Measurements from ENCODE around the gene PHTF2. TPM values are rescaled to one million over a fixed set of nuclear protein-coding genes. Genes with fewer than 3 reads are reported as not detected.
"Not testable (repeated sequence)": the region's sequence is repeated elsewhere in the genome, so short reads cannot be mapped to it uniquely, and the experiment has no call there.

Gene PHTF2
- total RNA-seq, 4 donors from 2014 or later: 14.2 to 26.2 (median 17.2) TPM

DNA sequence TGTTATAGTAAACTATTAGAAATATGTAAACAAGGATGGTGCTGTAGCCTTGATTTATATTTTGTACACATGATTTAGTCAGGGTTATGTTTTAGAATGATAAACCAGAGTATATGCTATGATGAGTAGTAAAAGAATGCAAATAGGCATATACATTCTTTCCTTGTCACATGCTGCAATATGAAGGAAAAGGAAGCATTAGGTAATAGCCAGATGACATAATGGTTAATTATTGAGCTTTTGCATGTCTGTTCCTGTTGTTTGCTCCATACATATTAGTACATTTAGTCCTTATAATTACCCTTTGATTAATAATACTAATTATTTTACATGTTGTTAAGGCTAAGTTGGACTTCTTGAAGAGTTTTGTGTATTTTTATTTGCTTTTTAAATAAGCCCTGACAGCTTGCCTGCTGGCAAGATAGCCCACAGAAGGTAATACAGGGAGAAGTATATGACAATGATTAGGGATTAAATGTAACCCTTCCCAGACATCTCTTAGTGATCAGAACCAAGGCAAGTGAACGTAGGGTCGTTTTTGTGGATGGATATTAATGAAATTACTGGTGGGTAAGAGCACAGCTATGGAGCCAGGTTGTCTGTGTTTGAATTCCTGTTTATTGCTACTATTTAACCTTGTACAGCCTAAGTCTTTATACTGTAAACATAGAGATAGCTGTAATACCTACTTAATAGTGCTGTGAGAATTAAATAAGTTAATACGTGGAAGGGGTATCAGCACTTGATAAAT, 68.4 kb downstream of the PHTF2 start:
- Histone ChIP-seq H3K27me3 (no peaks in the 10 kb centered on the region), H3K36me3 (no peaks in the 10 kb centered on the region), H3K4me1 (peaks cover 4 to 47% (median 42%) of the 10 kb centered on the region in 4 donors), H3K4me3 (no peak overlapping the region), H3K27ac (replicated peaks in 1 of 4) (no peak overlapping the region), H3K9me3 (no peaks in the 10 kb centered on the region)
- intact Hi-C loops (cut with DNase I): no loop called here
- WGBS: 50% methylated on average over 3 of the region's 3 CpGs
- DNase-seq (ENCODE audit: extremely low spot score): no peak
- TF ChIP-seq POLR2AphosphoS5 (IDR thresholded peaks at IDR 0.05) (no peak), EP300 (IDR thresholded peaks at IDR 0.05) (no peak), POLR2A (IDR thresholded peaks at IDR 0.05; ENCODE audit: low read depth) (no peak)
- TF ChIP-seq, protein P1, sequence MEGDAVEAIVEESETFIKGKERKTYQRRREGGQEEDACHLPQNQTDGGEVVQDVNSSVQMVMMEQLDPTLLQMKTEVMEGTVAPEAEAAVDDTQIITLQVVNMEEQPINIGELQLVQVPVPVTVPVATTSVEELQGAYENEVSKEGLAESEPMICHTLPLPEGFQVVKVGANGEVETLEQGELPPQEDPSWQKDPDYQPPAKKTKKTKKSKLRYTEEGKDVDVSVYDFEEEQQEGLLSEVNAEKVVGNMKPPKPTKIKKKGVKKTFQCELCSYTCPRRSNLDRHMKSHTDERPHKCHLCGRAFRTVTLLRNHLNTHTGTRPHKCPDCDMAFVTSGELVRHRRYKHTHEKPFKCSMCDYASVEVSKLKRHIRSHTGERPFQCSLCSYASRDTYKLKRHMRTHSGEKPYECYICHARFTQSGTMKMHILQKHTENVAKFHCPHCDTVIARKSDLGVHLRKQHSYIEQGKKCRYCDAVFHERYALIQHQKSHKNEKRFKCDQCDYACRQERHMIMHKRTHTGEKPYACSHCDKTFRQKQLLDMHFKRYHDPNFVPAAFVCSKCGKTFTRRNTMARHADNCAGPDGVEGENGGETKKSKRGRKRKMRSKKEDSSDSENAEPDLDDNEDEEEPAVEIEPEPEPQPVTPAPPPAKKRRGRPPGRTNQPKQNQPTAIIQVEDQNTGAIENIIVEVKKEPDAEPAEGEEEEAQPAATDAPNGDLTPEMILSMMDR (IDR thresholded peaks at IDR 0.05): no peak

DNA sequence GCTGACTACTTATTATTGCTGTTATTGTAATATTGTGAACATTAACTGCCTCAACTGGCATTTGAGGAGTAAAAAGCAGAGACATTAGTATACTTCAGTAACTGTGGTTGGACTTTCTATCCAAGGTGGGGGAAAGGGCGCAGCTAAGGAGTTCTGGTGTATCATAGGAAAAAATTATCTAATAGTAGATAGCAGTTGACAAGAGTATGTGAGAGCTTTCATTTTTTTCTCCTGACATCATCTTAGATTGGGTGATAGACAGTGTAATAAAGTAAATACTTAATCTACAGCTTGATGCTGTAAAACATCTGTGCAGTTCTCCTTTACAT, 68.9 kb downstream of the PHTF2 start:
- no peak overlapping the region for H3K27ac ChIP-seq (replicated peaks in 1 of 4)
- H3K9me3 ChIP-seq: no peaks in the 10 kb centered on the region
- H3K36me3 ChIP-seq: no peaks in the 10 kb centered on the region
- H3K4me3 ChIP-seq: no peak overlapping the region
- no peak for TF ChIP-seq EP300 (IDR thresholded peaks at IDR 0.05)
- TF ChIP-seq POLR2AphosphoS5 (IDR thresholded peaks at IDR 0.05): no peak
- TF ChIP-seq, protein P1 (IDR thresholded peaks at IDR 0.05): no peak
- no peak for TF ChIP-seq POLR2A (IDR thresholded peaks at IDR 0.05; ENCODE audit: low read depth)
- DNase-seq (ENCODE audit: extremely low spot score): no peak
- intact Hi-C loops (cut with DNase I): no loop called here
- H3K4me1 ChIP-seq: peaks cover 4 to 41% (median 38%) of the 10 kb centered on the region in 4 donors
- 91% methylated on average over 1 of the region's 1 CpG for WGBS
- no peaks in the 10 kb centered on the region for H3K27me3 ChIP-seq

DNA sequence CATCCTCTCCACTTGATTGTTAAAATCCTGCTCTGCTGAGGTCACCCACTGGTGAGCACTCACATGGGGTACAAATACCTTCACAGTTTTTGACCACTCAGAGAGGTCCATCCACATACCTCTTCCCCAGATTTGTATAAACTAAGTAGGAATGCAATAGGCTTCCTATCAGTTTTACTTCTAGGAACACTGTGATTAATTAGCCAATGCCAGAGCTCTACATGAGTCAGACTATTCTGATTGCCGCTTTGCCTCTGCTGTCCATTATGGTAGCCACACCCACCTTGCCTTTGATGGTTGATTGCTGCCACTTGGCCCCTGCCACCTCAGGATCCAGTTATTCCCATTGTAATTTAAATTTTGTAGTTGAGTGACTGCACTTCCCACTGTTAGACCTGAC, 73.7 kb downstream of the PHTF2 start:
- H3K9me3 ChIP-seq; H3K4me1 ChIP-seq; H3K27ac ChIP-seq (replicated peaks in 1 of 4); intact Hi-C loops (cut with DNase I); DNase-seq (ENCODE audit: extremely low spot score); H3K4me3 ChIP-seq; H3K27me3 ChIP-seq; H3K36me3 ChIP-seq: not testable (repeated sequence)
- WGBS: 90% methylated on average over 1 of the region's 1 CpG

DNA sequence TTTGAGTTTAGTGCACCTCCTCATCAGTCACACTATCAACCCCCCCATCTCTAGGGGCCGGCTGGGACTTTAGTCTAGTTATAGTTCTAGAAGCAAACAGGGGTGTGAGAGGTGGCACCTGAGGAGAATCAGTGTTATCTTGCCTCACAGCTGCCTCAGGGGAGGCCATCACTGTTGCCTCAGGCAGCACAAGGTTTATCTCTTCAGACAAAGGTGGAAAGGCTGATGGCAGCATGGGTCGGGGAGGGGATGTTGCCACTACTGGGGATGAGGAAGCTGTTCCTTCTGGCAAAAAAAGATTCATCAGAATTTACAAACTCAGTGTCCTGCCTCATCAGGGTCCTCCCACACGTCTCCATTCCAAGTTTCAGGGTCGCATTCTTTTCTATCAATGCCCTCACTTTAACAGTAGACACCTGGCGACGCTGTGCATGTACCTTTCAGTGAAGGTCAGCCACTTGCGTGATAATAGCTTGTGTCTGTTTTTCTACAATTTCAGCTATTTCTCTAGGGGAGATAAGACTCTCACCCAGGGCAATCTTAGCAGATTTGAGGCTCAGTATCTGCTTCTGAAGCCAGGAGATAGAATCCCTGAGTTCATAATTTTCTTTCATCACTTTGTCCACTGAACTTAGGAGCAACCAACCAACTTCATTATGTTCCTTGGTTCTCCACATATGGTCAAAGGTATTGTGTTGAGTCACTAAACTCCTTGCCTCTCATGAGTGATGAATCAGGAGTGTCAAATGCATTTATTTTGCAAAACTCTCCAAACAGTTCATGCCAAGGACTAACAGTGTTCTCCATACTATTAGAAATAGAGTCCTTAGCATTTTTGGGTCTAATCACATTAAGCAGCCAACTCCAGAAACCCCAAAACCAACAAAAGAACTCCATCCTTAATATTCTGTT, 75.1 kb downstream of the PHTF2 start:
- WGBS: 87% methylated on average over 7 of the region's 7 CpGs
- H3K27me3 ChIP-seq; H3K27ac ChIP-seq (replicated peaks in 1 of 4): not testable (repeated sequence)

DNA sequence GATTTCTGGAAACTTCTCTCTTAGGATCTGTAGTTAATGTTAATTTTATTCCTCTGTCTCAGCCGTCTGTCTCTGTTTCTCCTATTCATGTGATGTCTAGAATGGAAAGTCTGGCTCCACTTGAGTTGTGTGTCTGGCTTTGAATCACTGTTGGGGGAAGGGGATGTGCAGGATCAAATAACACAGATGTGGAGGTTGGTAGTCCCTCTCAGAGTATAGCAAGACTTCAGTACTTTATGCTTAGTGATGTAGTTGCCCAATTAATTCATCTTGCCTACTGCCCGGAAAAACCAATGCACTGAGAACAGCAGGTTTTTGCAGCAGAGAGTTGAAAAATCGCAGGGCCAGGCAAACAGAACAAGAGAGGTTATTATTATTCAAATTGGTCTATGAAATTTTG, 79.2 kb downstream of the PHTF2 start:
- no peaks in the 10 kb centered on the region for H3K27me3 ChIP-seq
- TF ChIP-seq EP300 (IDR thresholded peaks at IDR 0.05) (no peak), POLR2AphosphoS5 (IDR thresholded peaks at IDR 0.05) (no peak), POLR2A (IDR thresholded peaks at IDR 0.05; ENCODE audit: low read depth) (no peak)
- TF ChIP-seq, protein P1 (IDR thresholded peaks at IDR 0.05): no peak
- H3K4me3 ChIP-seq: no peak overlapping the region
- no peak overlapping the region for H3K27ac ChIP-seq (replicated peaks in 1 of 4)
- WGBS: 91% methylated on average over 3 of the region's 3 CpGs
- no peaks in the 10 kb centered on the region for H3K9me3 ChIP-seq
- DNase-seq (ENCODE audit: extremely low spot score): no peak
- H3K36me3 ChIP-seq: no peaks in the 10 kb centered on the region
- peaks cover 0 to 8% (median 0%) of the 10 kb centered on the region in 4 donors for H3K4me1 ChIP-seq
- intact Hi-C loops (cut with DNase I): no loop called here

More for the DNA sequence above, 75.1 kb downstream of the PHTF2 start:
- H3K4me3 ChIP-seq; H3K36me3 ChIP-seq; H3K4me1 ChIP-seq; DNase-seq (ENCODE audit: extremely low spot score); intact Hi-C loops (cut with DNase I); H3K9me3 ChIP-seq: not testable (repeated sequence)
